Left lung (tissue), 10 donors: Measurements from ENCODE around the gene ZNF141. TPM values are rescaled to one million over a fixed set of nuclear protein-coding genes. Genes with fewer than 3 reads are reported as not detected.
A peak's percentile ranks its signal among the peaks of the same experiment; 100 is the strongest.
"Not testable (repeated sequence)": the region's sequence is repeated elsewhere in the genome, so short reads cannot be mapped to it uniquely, and the experiment has no call there.

Source experiments
- ATAC-seq: fragments of 200-7000 bp; cut with Tn5 transposase; one replicate; pipeline ENCODE4 v1.9.1; 2020; ENCODE audit warnings: moderate library complexity
- DNase-seq, 4 donors: peaks; one replicate each; pipeline ENCODE4 v3.0.0-alpha.2; 2013 to 2020
- H3K27ac ChIP-seq, 2 donors: fragments of 200-600 bp; sonication (generic) in 1 of 2; one replicate each; pipeline versions ENCODE4 v1.5.0 to v1.8.0; 2020 to 2021
- H3K27me3 ChIP-seq, 2 donors: fragments of 200-600 bp; sonication (generic) in 1 of 2; one replicate each; pipeline versions ENCODE4 v1.5.0 to v1.8.0; 2020 to 2021
- H3K36me3 ChIP-seq, 2 donors: fragments of 200-600 bp; sonication (generic) in 1 of 2; one replicate each; pipeline versions ENCODE4 v1.5.0 to v1.8.0; 2020 to 2021
- H3K4me1 ChIP-seq, 2 donors: fragments of 200-600 bp; one replicate each; pipeline ENCODE4 v1.8.0; 2021
- H3K4me3 ChIP-seq, 2 donors: fragments of 200-600 bp; sonication (generic) in 1 of 2; one replicate each; pipeline versions ENCODE4 v1.5.0 to v1.8.0; 2020 to 2021; ENCODE audit warnings: mild to moderate bottlenecking in 1 of 2
- H3K9me3 ChIP-seq, 2 donors: fragments of 200-600 bp; sonication (generic) in 1 of 2; one replicate each; pipeline versions ENCODE4 v1.5.0 to v1.8.0; 2020 to 2021
- intact Hi-C, 2 donors: fragments of 100-400 bp; cut with DNase I; formaldehyde crosslinking; loops; one replicate each; pipeline versions ENCODE4 v1.11.2 to v1.14.2; 2022
- microRNA-seq, 2 donors: library from miRNA; unstranded; fragments of <30 nt; microRNA quantifications; one replicate each; pipeline ENCODE4, GENCODE V29; 2019
- polyA plus RNA-seq, 6 donors: library from polyadenylated mRNA; unstranded; fragments of 120-200 nt; gene quantifications; one replicate each; pipeline ENCODE4 v1.2.1, GENCODE V29; 2013; ENCODE audit not compliant: insufficient read length in 6 of 6
- total RNA-seq, 2 donors: library from RNA; stranded (reverse); fragmentation: NEBNext Ultra II Directional; extraction: Animal tissue kit (Norgen Biotek cat#: 25700); gene quantifications; one replicate each; pipeline ENCODE4 v1.2.1, GENCODE V29; 2021
- TF ChIP-seq, protein P1 (sequence below), 2 donors: fragments of 200-600 bp; sonication (generic) in 1 of 2; IDR thresholded peaks; one replicate each; pipeline versions ENCODE4 v1.5.0 to v1.8.0; 2021; ENCODE audit warnings: antibody characterized with exemption in 2 of 2
- donor health status: DM: no; HTN: yes; CAD: no.
- donor health status: DM: no; HTN: no; CAD: no.

Gene ZNF141
- total and polyA plus RNA-seq, 8 donors, result 15.8 to 43.4 (median 35.6) TPM

DNA sequence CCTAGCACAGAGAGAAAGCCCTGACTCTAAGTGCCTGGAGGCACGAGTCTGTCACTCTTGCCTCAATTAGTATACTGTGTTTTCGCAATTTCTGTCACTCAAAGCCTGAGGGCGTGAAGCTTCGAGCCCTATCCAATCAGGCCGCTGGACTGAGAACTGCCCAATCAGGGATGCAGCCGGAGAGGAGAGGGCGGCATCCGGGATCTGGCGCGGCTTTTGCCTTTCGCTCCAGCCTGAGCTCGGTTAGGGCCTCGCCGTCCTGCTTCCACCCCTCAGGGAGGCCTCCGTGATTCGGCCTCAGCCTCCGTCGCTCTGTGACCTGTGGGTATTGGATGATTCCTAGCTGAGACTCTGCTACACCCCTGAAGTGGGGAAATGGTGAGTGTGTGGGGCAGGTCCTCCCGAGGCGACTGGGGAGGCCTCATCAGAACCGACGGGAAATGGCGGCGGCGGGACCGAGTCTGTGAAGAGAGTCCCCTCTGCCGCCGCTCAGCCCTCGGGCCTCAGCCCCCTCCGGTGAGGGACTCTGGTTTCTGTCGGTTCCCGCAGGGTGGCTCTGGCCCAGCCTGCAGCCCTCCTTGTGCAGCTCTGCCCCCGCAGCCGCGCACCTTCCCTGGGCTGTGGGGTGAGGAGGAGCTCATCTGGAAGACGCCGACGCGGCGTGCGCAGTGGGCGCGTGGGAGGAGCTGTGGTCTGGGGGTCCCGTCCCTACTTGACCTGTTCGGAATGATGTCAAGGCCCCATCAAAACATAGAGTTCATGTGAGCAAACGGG, 48.5 kb downstream of the ZNF141 start:
- Histone ChIP-seq H3K4me3 (no peak overlapping the region), H3K27me3 (peaks cover 0 to 18% of the 10 kb centered on the region in 2 donors), H3K27ac (no peak overlapping the region), H3K36me3 (no peaks in the 10 kb centered on the region), H3K4me1 (no peaks in the 10 kb centered on the region), H3K9me3 (peaks cover 8 to 100% of the 10 kb centered on the region in 2 donors)
- intact Hi-C loops, result no loop called here
- ATAC-seq (no peak), DNase-seq (peak in 1 of 4 donors; percentile 72)
- TF ChIP-seq, protein P1, sequence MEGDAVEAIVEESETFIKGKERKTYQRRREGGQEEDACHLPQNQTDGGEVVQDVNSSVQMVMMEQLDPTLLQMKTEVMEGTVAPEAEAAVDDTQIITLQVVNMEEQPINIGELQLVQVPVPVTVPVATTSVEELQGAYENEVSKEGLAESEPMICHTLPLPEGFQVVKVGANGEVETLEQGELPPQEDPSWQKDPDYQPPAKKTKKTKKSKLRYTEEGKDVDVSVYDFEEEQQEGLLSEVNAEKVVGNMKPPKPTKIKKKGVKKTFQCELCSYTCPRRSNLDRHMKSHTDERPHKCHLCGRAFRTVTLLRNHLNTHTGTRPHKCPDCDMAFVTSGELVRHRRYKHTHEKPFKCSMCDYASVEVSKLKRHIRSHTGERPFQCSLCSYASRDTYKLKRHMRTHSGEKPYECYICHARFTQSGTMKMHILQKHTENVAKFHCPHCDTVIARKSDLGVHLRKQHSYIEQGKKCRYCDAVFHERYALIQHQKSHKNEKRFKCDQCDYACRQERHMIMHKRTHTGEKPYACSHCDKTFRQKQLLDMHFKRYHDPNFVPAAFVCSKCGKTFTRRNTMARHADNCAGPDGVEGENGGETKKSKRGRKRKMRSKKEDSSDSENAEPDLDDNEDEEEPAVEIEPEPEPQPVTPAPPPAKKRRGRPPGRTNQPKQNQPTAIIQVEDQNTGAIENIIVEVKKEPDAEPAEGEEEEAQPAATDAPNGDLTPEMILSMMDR (IDR thresholded peaks at IDR 0.05), result no peak

DNA sequence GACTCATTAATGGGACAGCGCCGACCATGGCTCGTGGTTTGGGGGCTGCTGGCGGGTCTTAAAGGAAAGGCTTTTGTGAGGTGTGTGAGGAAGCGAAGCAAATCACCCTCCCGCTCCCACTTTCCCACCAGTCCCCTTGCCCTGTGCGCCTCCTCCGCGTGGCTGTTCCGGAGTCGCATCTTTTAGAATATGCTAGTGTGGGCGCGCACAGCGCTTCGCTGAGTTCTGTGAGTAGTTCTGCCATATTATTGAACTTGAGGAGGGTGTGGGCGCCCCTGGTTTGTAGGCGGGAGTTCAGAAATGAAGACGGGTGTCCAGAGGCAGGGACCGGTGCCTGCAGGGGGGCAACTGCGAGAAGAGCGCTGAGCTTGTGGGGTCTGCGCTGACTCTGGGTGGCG, 49.1 kb downstream of the ZNF141 start:
- intact Hi-C loops, result no loop called here
- ATAC-seq (no peak), DNase-seq (no peak)
- Histone ChIP-seq H3K4me3 (no peak overlapping the region), H3K36me3 (no peaks in the 10 kb centered on the region), H3K9me3 (peaks cover 8 to 99% of the 10 kb centered on the region in 2 donors), H3K4me1 (no peaks in the 10 kb centered on the region), H3K27ac (no peak overlapping the region), H3K27me3 (peaks cover 0 to 18% of the 10 kb centered on the region in 2 donors)
- TF ChIP-seq, protein P1 (IDR thresholded peaks at IDR 0.05), result no peak

DNA sequence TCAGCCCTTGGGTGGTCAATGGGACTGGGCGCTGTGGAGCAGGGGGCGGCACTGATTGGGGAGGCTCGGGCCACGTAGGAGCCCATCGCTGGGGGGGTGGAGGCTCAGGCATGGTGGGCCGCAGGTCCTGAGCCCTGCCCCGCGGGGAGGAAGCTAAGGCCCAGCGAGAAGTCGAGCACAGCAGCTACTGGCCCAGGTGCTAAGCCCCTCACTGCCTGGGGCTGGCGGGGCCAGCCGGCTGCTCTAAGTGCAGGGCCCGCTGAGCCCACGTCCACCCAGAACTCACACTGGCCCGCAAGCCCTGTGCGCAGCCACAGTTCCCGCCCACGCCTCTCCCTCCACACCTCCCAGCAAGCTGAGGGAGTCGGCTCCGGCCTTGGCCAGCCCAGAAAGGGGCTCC, 66.4 kb downstream of the ZNF141 start:
- H3K4me1 ChIP-seq, result no peaks in the 10 kb centered on the region
- DNase-seq, result no peak
- no peaks in the 10 kb centered on the region for H3K36me3 ChIP-seq
- intact Hi-C loops, result no loop called here
- no peaks in the 10 kb centered on the region for H3K27me3 ChIP-seq
- H3K9me3 ChIP-seq, result peaks cover 0 to 97% of the 10 kb centered on the region in 2 donors
- no peak overlapping the region for H3K4me3 ChIP-seq
- H3K27ac ChIP-seq, result no peak overlapping the region
- ATAC-seq, result no peak
- TF ChIP-seq, protein P1 (IDR thresholded peaks at IDR 0.05), result no peak

DNA sequence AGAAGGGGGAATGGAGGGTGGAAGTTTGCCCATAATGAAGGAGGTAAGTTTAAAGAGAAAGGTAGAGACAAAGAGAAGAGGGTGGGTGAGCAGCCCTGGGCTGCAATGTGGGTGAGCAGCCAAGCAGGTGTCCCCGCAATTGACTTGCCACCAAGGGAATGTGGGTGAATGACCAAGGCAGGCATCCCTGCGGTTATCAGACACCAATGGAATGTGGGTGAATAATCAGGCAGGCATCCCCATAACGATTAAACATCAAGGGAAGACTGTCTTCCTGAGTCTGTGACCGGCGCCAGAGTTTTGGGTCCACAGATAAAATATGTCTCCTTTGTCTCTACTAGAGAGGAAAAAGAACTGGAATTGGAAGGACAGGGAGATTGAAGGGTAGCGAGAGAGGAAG, 70.7 kb downstream of the ZNF141 start:
- intact Hi-C loops, H3K36me3 ChIP-seq, H3K4me3 ChIP-seq, H3K27me3 ChIP-seq, H3K27ac ChIP-seq, ATAC-seq, H3K4me1 ChIP-seq, DNase-seq: not testable (repeated sequence)
- H3K9me3 ChIP-seq, result peaks cover 4 to 97% of the 10 kb centered on the region in 2 donors

DNA sequence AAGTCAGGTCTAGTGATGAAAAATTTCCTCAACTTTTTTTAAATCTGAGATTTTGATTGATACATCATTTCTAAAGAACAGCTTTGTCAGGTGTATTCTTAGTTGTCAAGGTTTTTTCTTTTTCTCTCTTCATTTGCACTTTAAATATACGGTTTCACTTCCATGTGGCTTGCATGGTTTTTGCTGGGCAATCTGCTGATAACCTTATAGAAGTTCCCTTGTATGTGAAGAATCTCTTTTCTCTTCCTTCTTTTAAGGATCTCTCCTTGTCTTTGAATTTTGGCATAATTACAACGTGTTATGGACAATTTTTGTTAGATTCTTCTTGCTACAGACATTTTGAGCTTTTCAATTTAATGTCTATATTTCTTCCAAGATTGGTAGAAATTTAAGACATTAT, 85.0 kb downstream of the ZNF141 start:
- Histone ChIP-seq H3K4me3 (no peak overlapping the region), H3K27ac (no peak overlapping the region), H3K9me3 (peaks cover 16 to 100% of the 10 kb centered on the region in 2 donors), H3K27me3 (no peaks in the 10 kb centered on the region), H3K4me1 (no peaks in the 10 kb centered on the region), H3K36me3 (peaks cover 0 to 12% of the 10 kb centered on the region in 2 donors)
- no peak for DNase-seq
- no peak for ATAC-seq
- TF ChIP-seq, protein P1 (IDR thresholded peaks at IDR 0.05), result no peak
- intact Hi-C loops, result no loop called here

Small RNAs within 50 kb of the gene (microRNA-seq; reads per million reads assigned to microRNA genes)
- gene MIR571, result 0 reads per million in 2 donors

Other genes with a start within 250 kb of the ZNF141 start
- 1 to 10 TPM; 6.4 to 9.2 TPM for gene ZNF718, start 213.3 kb upstream of the ZNF141 start, total RNA-seq
- gene ZNF718, start 213.3 kb upstream of the ZNF141 start, polyA plus RNA-seq, result 10 to 100 TPM in 4 of 6 donors, 1 to 10 TPM in 2; 7.6 to 21.4 (median 14.8) TPM
- under 1 TPM; 0.21 to 0.47 TPM for gene ZNF732, start 32.3 kb upstream of the ZNF141 start, total RNA-seq
- 1 to 10 TPM; 2.1 to 2.9 (median 2.6) TPM for gene ZNF732, start 32.3 kb upstream of the ZNF141 start, polyA plus RNA-seq
- gene ZNF721, start 161.3 kb downstream of the ZNF141 start, total RNA-seq, result 10 to 100 TPM; 21.2 to 23.0 TPM
- gene ZNF721, start 161.3 kb downstream of the ZNF141 start, polyA plus RNA-seq, result 10 to 100 TPM; 36.7 to 43.1 (median 41.6) TPM
- gene PIGG, start 161.4 kb downstream of the ZNF141 start, total RNA-seq, result 10 to 100 TPM; 47.5 to 51.9 TPM
- gene PIGG, start 161.4 kb downstream of the ZNF141 start, polyA plus RNA-seq, result 10 to 100 TPM; 66.8 to 90.8 (median 84.1) TPM
- not detected for gene TMEM271, start 238.5 kb downstream of the ZNF141 start, total RNA-seq
- gene TMEM271, start 238.5 kb downstream of the ZNF141 start, polyA plus RNA-seq, result not detected